ENCODE measurements around the gene SERBP1. TPM values are rescaled to one million over a fixed set of nuclear protein-coding genes. Genes with fewer than 3 reads are reported as not detected.
"Not testable (repeated sequence)": the region's sequence is repeated elsewhere in the genome, so short reads cannot be mapped to it uniquely, and the experiment has no call there.

Gene SERBP1
- total RNA-seq, 1 donor from 2014 or later = 145 TPM

GRCh38 chr1:67440339-67440738, 10.1 kb upstream of the SERBP1 start:
- DNase-seq (ENCODE audit: low spot score) = no peak

- DNase-seq (ENCODE audit: low spot score) = no peak
Observed at GRCh38 chr1:67439277-67440029, 9.3 kb upstream of the SERBP1 start.

- DNase-seq (ENCODE audit: low spot score) = no peak
Observed at GRCh38 chr1:67437961-67438360, 7.8 kb upstream of the SERBP1 start.

DNA sequence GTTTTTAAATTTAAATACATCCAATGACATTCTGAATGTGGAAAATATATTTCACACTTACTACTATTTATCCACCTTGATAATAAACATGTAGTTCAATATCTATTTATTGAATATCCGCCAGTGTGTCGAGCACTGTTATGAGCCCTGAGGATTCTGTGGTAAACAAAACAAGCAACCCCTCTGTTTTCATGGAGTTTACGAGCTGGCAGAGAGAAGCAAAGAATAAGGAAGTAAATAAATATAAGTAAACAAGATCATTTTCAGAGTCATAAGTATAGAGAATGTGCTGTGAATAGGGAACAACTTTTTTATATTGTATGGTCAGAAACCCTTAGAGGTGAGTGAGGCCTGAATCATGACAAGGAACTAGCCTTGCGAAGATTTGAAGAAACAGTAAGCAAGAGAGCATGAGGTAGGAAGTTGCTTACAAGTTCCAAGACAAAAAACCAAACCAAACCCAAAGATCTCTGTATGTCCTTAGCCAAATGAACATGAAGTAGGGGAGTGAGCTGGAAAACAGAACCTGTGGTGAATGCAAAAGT, 6.4 kb upstream of the SERBP1 start:
- no peak for DNase-seq (ENCODE audit: low spot score)

DNA sequence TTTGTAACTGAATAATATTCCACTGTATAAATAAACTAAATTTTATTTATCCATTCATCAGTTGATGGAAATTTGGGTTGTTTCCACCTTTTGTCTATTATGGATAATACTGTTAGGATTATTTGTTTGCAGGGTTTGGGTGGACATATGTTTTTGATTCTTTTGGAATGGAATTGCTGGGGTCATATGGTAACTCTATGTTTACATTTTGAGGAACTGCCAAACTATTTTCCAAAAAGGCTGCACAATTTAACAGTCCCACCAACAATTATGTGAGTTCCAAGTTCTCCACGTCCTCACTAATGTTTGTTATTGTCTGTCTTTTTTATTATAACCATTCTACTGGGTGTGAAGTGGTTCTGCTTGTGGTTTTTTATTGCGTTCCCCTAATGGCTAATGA, 4.3 kb upstream of the SERBP1 start:
- no peak for DNase-seq (ENCODE audit: low spot score)

GRCh38 chr1:67433837-67434236, 3.6 kb upstream of the SERBP1 start:
- no peak for DNase-seq (ENCODE audit: low spot score)

DNA sequence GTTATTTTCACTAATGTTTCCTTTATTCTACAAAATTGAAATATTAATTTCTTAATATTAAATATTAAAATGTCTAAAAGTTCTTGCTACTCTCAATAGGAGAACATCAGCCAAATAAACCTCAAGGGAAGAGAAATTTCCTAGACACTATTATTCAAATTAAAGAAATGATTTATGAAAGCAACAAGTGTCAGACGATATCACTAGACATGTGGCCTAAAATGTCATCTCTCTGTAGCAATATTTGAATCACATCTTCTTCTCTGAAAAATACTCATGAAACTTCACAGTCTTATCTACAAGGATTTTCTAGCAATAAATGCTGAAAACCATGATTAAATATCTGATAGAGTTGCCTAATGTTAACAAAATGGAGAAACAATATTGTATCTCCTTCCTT, 2.5 kb upstream of the SERBP1 start:
- no peak for DNase-seq (ENCODE audit: low spot score)

DNA sequence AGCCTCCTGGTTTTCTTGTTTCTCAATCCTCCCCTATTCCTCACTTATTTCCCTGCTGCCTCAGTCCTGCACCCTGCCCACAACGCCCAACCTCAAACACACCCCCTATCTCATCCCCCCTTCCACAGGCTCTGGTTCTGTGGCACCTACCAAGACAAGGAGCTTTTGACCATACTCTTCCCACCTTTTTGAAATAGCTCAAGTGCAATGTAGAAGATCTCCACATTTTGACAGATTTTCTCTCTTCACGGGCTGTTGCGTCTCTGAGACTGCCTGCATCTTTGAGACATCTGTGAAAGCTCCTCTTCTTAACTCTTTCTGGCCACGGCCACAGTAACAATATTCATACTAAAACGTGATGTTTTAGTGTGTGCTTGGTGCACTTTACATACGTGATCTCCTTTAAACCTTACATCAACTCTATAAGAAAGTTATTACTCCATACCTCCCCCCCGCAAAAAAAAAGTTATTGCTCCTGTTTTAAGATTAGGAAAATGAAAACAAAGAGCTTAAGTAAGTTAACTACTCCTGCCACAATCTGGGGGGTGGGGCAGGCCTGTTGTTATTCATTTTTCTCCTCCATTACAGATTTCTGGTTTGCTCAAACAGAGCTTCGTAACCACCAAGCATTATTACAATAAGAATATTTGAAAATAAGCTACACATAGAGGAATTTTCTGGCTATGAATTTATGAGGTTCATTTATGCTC, 1.8 kb upstream of the SERBP1 start:
- DNase-seq (ENCODE audit: low spot score) = no peak

DNA sequence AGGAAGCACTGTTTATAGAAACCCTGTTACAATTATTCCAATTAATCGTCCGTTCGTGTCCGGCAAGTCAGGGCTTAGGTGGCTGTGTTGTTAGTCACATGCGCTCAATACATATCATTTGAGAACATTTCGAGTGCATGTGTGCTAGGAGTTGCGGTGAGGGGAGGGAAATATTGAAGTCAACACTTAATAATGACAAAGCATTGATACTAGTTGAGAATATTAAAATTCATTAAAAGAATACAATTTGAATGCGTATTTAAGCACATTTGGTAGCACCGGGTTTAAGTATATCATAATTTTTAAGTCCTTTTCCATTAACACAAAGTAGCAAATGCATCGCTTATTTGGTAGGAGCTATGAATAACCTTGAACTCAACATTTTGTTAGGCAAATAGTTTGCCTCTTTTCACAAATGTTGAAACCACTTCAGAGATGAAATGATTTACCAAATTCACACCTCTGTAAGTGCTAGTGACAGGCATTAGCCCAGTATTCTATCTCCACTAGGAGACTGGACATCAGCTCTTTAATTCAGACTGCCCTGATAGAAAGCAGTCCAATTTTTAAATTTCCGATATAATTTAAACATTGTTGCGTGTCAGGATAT, 1.1 kb upstream of the SERBP1 start:
- DNase-seq (ENCODE audit: low spot score) = no peak

GRCh38 chr1:67429528-67430357, 459 bp downstream of the SERBP1 start:
- no peak for DNase-seq (ENCODE audit: low spot score)

- DNase-seq (ENCODE audit: low spot score) = no peak
Observed at GRCh38 chr1:67429011-67429527, 1.1 kb downstream of the SERBP1 start.

GRCh38 chr1:67427947-67428346, 2.3 kb downstream of the SERBP1 start:
- no peak for DNase-seq (ENCODE audit: low spot score)

- DNase-seq (ENCODE audit: low spot score) = no peak
Observed at GRCh38 chr1:67427465-67427864, 2.7 kb downstream of the SERBP1 start.

- DNase-seq (ENCODE audit: low spot score) = no peak
Observed at GRCh38 chr1:67420835-67421492, 9.2 kb downstream of the SERBP1 start.

DNA sequence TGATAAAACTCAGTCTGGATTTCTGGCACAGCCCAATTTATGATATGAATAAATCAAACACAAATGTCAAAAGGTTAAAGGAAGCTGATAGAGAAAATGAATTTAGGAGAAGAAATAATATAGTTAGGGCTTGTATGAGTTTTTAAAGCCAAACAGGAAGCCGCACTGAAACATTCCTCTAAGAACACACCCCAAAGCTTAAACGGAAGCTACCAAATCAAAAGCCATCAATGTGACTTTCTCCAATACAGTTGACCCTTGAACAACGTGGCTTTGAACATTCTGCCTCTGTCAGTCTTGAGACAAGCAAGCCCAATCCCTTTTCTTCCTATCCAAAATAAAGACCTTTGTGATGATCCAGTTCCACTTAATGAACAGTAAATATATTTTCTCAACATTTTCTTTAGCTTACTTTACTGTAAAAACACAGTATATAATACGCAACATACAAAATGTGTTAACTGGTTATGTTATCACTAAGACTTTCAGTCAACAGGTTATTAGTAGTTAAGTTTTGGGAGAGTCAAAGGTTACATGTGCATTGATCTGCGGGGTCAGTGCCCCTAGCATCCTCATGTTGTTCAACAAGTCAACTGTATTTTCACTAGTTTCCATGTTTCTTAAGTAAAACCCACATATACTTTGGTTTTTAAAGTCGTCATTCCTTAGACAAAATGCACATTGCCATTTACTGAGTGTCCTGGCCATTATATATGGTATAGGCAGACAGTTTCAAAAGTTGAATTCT, 11.2 kb downstream of the SERBP1 start:
- DNase-seq (ENCODE audit: low spot score) = no peak

- not testable (repeated sequence) for DNase-seq (ENCODE audit: low spot score)
Observed at GRCh38 chr1:67417733-67418132, 12.5 kb downstream of the SERBP1 start.

- DNase-seq (ENCODE audit: low spot score) = no peak
Observed at GRCh38 chr1:67415041-67415440, 15.2 kb downstream of the SERBP1 start.

- DNase-seq (ENCODE audit: low spot score) = no peak
Observed at GRCh38 chr1:67414574-67414973, 15.6 kb downstream of the SERBP1 start.

DNA sequence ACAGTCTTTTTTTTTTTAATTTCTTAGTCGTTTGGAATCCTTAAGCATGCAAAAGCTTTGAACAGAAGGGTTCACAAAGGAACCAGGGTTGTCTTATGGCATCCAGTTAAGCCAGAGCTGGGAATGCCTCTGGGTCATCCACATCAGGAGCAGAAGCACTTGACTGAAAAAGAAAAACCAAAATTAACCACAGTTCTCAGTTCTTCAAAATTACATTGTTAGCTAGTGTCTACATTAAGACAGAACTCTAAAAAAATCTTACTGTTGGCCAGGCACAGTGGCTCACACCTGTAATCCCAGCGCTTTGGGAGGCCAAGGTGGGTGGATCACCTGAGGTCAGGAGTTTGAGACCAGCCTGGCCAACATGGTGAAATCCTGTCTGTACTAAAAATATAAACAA, 17.1 kb downstream of the SERBP1 start:
- DNase-seq (ENCODE audit: low spot score) = not testable (repeated sequence)

DNA sequence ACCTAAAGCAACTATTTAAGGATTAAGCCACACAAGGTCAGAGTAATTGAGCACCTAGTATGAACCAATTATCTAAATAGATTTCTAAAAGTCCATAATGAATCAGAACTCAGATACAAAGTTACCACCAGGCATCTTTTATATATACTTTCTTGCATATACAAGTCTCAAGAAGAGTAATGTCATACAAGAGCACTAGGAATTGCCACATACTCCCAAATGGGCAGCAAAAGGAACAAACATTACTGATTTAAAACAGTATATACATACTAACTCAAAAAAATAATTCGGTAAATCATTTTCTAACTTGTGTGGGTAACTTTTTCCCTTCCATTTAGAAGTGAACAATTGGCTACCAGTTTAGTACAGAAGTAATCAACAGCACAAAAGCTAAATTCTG, 22.1 kb downstream of the SERBP1 start:
- DNase-seq (ENCODE audit: low spot score) = no peak
